HUES48 (cell line): ENCODE data around the gene FUBP3.

ENCODE experiments used
- H3K27ac ChIP-seq: one replicate; pipeline ENCODE4 v1.7.0; 2013; ENCODE audit warnings: low read depth, low read length, inconsistent platforms
- H3K27me3 ChIP-seq: 2 replicates; pipeline ENCODE4 v1.6.1; 2013; ENCODE audit warnings: mild to moderate bottlenecking, low read length; ENCODE audit not compliant: control insufficient read depth, insufficient read depth
- H3K36me3 ChIP-seq: 2 replicates; pipeline ENCODE4 v1.6.1; 2013; ENCODE audit warnings: low read length; ENCODE audit not compliant: control insufficient read depth, insufficient read depth
- H3K4me1 ChIP-seq: 2 replicates; pipeline ENCODE4 v1.6.1; 2013; ENCODE audit warnings: mild to moderate bottlenecking, low read length; ENCODE audit not compliant: control insufficient read depth, insufficient read depth
- H3K4me3 ChIP-seq: 2 replicates; pipeline ENCODE4 v1.5.1; 2013; ENCODE audit warnings: mild to moderate bottlenecking, low read depth, low read length
- H3K9ac ChIP-seq: 2 replicates; pipeline ENCODE4 v1.6.1; 2013; ENCODE audit warnings: mild to moderate bottlenecking, low read depth, low read length, moderate library complexity
- H3K9me3 ChIP-seq: 2 replicates; pipeline ENCODE4 v1.6.1; 2013; ENCODE audit warnings: low read length; ENCODE audit not compliant: control insufficient read depth, insufficient read depth

FUBP3 gene

GRCh38 chr9:130651752-130652151 is 72.4 kb downstream of the FUBP3 start:
- Histone ChIP-seq H3K4me3 (no peak overlapping the region), H3K27me3 (peaks cover 23% of the 10 kb centered on the region), H3K27ac (no peak overlapping the region), H3K9me3 (no peaks in the 10 kb centered on the region), H3K9ac (no peak overlapping the region), H3K4me1 (no peaks in the 10 kb centered on the region), H3K36me3 (no peaks in the 10 kb centered on the region)

GRCh38 chr9:130654879-130655278 is 75.5 kb downstream of the FUBP3 start:
- H3K36me3 ChIP-seq = no peaks in the 10 kb centered on the region
- H3K4me3 ChIP-seq = no peak overlapping the region
- no peak overlapping the region for H3K9ac ChIP-seq
- H3K27ac ChIP-seq = no peak overlapping the region
- no peaks in the 10 kb centered on the region for H3K4me1 ChIP-seq
- H3K9me3 ChIP-seq = no peaks in the 10 kb centered on the region; the same call in 1 of the 2 replicates
- H3K27me3 ChIP-seq = peaks cover 54% of the 10 kb centered on the region

- Histone ChIP-seq H3K9me3 (no peaks in the 10 kb centered on the region; the same call in 1 of the 2 replicates), H3K27me3 (peaks cover 93% of the 10 kb centered on the region), H3K4me1 (peaks cover 16% of the 10 kb centered on the region), H3K9ac (no peak overlapping the region), H3K4me3 (peak overlapping the region; percentile 45), H3K36me3 (no peaks in the 10 kb centered on the region), H3K27ac (no peak overlapping the region)
These were observed 79.7 kb downstream of the FUBP3 start for GRCh38 chr9:130658893-130659698.

GRCh38 chr9:130659699-130660248 is 80.4 kb downstream of the FUBP3 start:
- Histone ChIP-seq H3K9me3 (no peaks in the 10 kb centered on the region; the same call in 1 of the 2 replicates), H3K4me3 (peak overlapping the region; percentile 45), H3K36me3 (no peaks in the 10 kb centered on the region), H3K27me3 (peaks cover 99% of the 10 kb centered on the region), H3K27ac (no peak overlapping the region), H3K4me1 (peaks cover 18% of the 10 kb centered on the region), H3K9ac (no peak overlapping the region)

- Histone ChIP-seq H3K9ac (no peak overlapping the region), H3K4me3 (peak overlapping the region; percentile 48; the same call in 1 of the 2 replicates), H3K27ac (no peak overlapping the region), H3K9me3 (no peaks in the 10 kb centered on the region; the same call in 1 of the 2 replicates), H3K27me3 (peaks cover 100% of the 10 kb centered on the region), H3K4me1 (peaks cover 19% of the 10 kb centered on the region), H3K36me3 (no peaks in the 10 kb centered on the region)
These were observed 80.9 kb downstream of the FUBP3 start for GRCh38 chr9:130660326-130660682.

- Histone ChIP-seq H3K27me3 (peaks cover 100% of the 10 kb centered on the region), H3K4me1 (peaks cover 23% of the 10 kb centered on the region), H3K9ac (no peak overlapping the region), H3K9me3 (no peaks in the 10 kb centered on the region; the same call in 1 of the 2 replicates), H3K4me3 (peak overlapping the region; percentile 47; the same call in 1 of the 2 replicates), H3K36me3 (no peaks in the 10 kb centered on the region), H3K27ac (no peak overlapping the region)
These were observed 81.5 kb downstream of the FUBP3 start for GRCh38 chr9:130660683-130661450.

- H3K9me3 ChIP-seq = no peaks in the 10 kb centered on the region; the same call in 1 of the 2 replicates
- H3K36me3 ChIP-seq = no peaks in the 10 kb centered on the region
- H3K27ac ChIP-seq = no peak overlapping the region
- H3K9ac ChIP-seq = no peak overlapping the region
- H3K4me3 ChIP-seq = peak overlapping the region; percentile 47
- peaks cover 100% of the 10 kb centered on the region for H3K27me3 ChIP-seq
- H3K4me1 ChIP-seq = peaks cover 29% of the 10 kb centered on the region
These were observed 82.2 kb downstream of the FUBP3 start for GRCh38 chr9:130661451-130662098.

- H3K9me3 ChIP-seq = no peaks in the 10 kb centered on the region; the same call in 1 of the 2 replicates
- H3K9ac ChIP-seq = no peak overlapping the region
- H3K27ac ChIP-seq = no peak overlapping the region
- H3K4me3 ChIP-seq = peak overlapping the region; percentile 47; the same call in 1 of the 2 replicates
- peaks cover 33% of the 10 kb centered on the region for H3K4me1 ChIP-seq
- H3K36me3 ChIP-seq = no peaks in the 10 kb centered on the region
- peaks cover 100% of the 10 kb centered on the region for H3K27me3 ChIP-seq
These were observed 83.0 kb downstream of the FUBP3 start for GRCh38 chr9:130662099-130662969.

- peak overlapping the region; percentile 54; the same call in 1 of the 2 replicates for H3K4me3 ChIP-seq
- H3K27ac ChIP-seq = no peak overlapping the region
- no peak overlapping the region for H3K9ac ChIP-seq
- peaks cover 100% of the 10 kb centered on the region for H3K27me3 ChIP-seq
- peaks cover 33% of the 10 kb centered on the region for H3K4me1 ChIP-seq
- no peaks in the 10 kb centered on the region; the same call in 1 of the 2 replicates for H3K9me3 ChIP-seq
- no peaks in the 10 kb centered on the region for H3K36me3 ChIP-seq
These were observed 83.5 kb downstream of the FUBP3 start for GRCh38 chr9:130662970-130663257.
